Prostate gland (tissue), 2 donors: ENCODE data around the gene GALM.

Source experiments
- POLR2A ChIP-seq: fragments of 450-650 bp; IDR thresholded peaks from one replicate; pipeline ENCODE4 v1.6.1; 2016; ENCODE audit warnings: antibody characterized with exemption, mild to moderate bottlenecking
- POLR2AphosphoS5 ChIP-seq: sonication (generic); formaldehyde crosslinking; IDR thresholded peaks from one replicate; pipeline ENCODE4 v1.6.1; 2017; ENCODE audit warnings: antibody characterized with exemption
- TF ChIP-seq, protein P1 (sequence below), 4 experiments: fragments of 200-600 bp in 2 of 4; fragments of 450-650 bp in 2 of 4; sonication (generic) in 2 of 4; IDR thresholded peaks; 1 replicate in 3 of 4; 2 replicates in 1 of 4; pipeline ENCODE4 v1.5.1; 2016 to 2019; ENCODE audit warnings: antibody characterized with exemption in 4 of 4, mild to moderate bottlenecking in 2 of 4, moderate library complexity in 2 of 4

GRCh38 chr2:38685116-38685735 lies 19.3 kb downstream of the GALM start:
- TF ChIP-seq, protein P1, sequence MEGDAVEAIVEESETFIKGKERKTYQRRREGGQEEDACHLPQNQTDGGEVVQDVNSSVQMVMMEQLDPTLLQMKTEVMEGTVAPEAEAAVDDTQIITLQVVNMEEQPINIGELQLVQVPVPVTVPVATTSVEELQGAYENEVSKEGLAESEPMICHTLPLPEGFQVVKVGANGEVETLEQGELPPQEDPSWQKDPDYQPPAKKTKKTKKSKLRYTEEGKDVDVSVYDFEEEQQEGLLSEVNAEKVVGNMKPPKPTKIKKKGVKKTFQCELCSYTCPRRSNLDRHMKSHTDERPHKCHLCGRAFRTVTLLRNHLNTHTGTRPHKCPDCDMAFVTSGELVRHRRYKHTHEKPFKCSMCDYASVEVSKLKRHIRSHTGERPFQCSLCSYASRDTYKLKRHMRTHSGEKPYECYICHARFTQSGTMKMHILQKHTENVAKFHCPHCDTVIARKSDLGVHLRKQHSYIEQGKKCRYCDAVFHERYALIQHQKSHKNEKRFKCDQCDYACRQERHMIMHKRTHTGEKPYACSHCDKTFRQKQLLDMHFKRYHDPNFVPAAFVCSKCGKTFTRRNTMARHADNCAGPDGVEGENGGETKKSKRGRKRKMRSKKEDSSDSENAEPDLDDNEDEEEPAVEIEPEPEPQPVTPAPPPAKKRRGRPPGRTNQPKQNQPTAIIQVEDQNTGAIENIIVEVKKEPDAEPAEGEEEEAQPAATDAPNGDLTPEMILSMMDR (IDR thresholded peaks at IDR 0.05), result no peak
- TF ChIP-seq POLR2AphosphoS5 (peak; percentile 53), POLR2A (no peak)
